H54 (cell line): ENCODE data around the gene AKR7A2.
A peak's percentile ranks its signal among the peaks of the same experiment; 100 is the strongest.

ENCODE experiments used
- DNase-seq: peaks from one replicate; pipeline ENCODE4 v3.0.0; 2011; ENCODE audit warnings: low spot score, mixed read lengths; ENCODE audit not compliant: insufficient read length
- FAIRE-seq: peaks from 3 replicates; lab custom pipeline; 2011; peaks lifted over from hg19 to GRCh38; lab: Jason Lieb, UNC
- POLR2A ChIP-seq: IDR thresholded peaks from 2 replicates; pipeline ENCODE4 v1.6.1; 2011; ENCODE audit warnings: low read depth, mild to moderate bottlenecking, low read length

Gene AKR7A2

DNA sequence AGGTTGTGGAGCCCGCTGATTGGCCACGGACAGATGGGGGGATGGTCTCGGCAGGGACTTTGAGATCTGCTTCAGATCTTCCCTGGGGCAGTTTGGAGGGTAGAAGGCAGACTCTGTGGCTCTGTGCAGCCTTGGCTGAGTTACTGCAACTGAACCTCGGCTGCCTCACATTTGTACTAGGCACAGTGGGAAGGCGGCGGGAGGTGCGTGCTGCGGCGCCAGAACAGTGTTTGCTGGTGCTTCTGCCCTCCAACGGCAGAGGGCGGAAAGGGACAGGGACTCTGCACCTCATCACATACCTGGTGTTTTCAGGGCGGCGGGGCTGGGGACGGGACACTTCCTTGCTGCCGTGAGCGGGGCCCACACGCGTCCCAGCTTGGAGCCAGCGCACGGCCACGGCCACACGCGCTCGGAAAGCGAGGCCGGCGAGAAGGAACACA, 26.4 kb upstream of the AKR7A2 start:
- TF ChIP-seq POLR2A, result no peak
- DNase-seq (no peak), FAIRE-seq (no peak)

DNA sequence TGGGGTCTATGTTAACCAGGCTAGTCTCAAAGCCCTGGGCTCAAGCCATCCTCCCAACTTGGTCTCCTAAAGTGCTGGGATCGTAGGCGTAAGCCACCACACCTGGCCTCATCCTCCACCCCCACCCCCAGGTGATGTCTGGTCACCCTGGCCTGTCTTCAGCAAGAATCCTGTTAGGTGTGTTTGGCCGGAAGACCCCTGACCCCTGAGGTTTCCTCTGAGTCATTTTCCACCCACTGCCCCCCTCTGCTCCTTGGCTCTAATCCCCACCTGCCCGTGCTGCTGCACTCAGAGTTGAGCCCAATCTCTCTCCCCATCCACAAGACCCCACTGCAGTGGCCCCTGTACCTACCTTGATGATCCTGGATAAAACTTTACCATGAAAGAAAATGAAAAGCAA, 25.3 kb upstream of the AKR7A2 start:
- no peak for TF ChIP-seq POLR2A
- FAIRE-seq, result no peak
- no peak for DNase-seq

GRCh38 chr1:19336543-19336942, 24.6 kb upstream of the AKR7A2 start:
- peak; percentile 36 for DNase-seq
- no peak for TF ChIP-seq POLR2A
- FAIRE-seq, result no peak

DNA sequence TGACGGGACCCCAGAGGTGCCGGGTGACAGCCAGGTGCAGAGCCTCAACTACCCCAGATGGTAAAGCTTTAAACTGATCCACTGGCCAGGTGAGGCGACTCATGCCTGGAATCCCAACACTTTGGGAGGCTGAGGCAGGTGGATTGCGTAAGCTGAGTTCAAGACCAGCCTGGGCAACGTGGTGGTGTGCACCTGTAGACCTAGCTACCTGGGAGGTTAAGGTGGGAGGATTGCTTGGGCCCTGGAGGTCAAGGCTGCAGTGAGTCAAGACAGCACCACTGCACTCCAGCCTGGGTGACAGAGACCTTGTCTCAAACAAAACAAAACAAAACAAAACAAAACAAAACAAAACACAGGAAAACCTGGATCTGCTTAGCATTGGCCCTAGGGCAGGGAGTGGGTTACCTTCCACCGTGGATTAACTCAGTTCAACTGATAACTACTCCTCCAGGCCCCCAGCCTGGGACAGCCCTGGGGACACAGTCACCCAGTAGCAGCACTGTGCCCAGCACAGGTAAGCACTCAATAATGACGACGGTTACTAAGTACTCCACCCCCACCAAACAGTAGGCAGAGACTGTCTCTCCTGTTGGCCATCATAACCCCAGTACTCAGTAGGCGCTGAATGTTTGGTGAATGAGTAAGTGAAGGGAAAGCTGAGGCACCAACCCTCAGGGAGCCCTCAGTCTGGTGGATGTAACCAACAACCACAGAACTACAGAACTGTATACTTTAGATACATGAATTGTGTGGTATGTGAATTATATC, 21.8 kb upstream of the AKR7A2 start:
- no peak for FAIRE-seq
- no peak for DNase-seq
- no peak for TF ChIP-seq POLR2A

DNA sequence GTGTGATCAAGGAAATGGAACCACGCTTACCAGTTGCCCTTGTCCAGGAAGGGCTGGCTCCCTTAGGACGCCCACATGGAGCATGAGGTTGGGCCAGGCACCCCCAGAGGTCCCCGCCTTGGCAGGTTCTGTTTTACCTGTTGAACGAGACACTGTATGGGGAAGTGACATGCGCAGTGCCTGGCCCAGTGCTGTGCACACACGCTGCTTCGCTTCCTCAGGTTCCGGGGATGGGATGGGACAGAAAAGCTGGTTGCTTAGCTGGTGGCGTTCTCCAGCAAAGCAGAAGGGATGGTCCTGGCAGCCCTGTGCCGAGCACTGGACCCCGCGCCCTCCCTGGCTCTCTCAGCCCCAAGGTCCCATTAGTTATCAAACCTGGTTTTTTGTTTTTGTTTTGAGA, 20.9 kb upstream of the AKR7A2 start:
- DNase-seq, result no peak
- no peak for FAIRE-seq
- no peak for TF ChIP-seq POLR2A

DNA sequence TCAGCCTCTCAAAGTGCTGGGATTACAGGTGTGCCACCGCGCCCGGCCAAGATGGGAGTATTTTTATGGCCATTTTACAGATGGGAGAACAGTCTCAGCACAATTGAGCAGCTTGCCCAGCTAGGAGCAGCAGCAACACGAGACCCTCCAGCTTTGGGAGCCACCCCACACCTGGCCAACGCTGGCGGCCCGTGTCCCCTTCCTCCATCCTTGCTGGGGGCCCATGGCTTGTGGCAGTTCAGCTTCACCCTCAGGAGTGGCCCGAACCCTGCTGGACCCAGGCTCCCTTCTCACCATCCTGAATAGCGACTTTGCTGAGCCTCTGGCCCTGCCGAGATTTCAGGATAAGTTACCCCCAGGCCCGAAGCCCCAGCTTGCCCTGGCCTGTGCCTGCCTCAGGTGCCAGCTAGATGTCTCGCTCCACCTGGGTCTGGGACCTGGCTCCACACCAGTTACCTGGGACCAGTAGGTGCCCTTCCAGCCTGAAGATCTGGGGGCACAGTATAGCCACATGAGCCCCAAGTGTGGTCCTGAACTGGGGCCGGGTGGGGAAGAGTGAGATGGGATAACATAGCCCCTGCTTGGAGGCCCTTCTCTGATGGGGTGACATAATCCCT, 19.4 kb upstream of the AKR7A2 start:
- DNase-seq (no peak), FAIRE-seq (no peak)
- TF ChIP-seq POLR2A, result no peak

GRCh38 chr1:19330449-19331135, 18.6 kb upstream of the AKR7A2 start:
- TF ChIP-seq POLR2A, result no peak
- no peak for FAIRE-seq
- no peak for DNase-seq

DNA sequence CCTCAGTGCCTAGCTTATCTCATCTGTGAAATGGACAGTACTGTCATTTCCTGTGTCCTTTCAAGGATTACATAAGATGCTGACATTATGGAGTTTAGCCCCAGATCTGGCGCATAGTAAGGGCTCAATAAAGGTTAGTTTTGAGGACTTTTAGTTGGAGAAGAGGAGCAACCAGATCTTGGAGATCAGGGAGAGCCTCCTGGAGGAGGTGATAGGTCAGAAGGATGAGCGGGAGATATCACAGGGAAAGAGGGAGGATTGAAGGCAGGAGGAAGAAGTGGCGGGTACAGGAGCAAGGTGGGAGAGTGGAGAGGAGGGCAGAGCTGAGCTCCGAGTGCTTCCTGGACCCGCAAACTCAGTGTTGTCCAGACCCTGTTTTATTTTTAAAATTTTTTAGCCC, 17.7 kb upstream of the AKR7A2 start:
- FAIRE-seq (no peak), DNase-seq (no peak)
- TF ChIP-seq POLR2A, result no peak

GRCh38 chr1:19329188-19329587, 17.2 kb upstream of the AKR7A2 start:
- FAIRE-seq (no peak), DNase-seq (no peak)
- no peak for TF ChIP-seq POLR2A

DNA sequence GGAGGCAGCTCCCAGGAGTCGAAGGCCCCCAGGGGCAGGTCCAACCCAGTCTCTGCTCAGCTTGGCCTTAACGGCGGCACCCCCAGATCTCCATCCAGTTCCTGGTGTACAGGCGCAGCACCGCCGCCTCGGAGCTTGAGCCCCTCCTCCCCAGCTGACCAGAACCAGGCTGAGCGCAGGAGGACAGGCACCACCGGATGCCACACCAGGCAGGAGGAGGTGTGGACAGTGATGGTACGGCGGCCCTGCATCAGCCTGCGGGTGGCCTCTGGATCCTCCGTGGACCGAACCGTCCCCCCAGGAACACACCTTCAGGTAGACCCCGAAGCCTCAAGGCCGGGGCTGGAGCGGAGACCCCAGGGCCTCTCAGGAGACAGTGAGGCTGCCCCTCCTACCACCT, 16.5 kb upstream of the AKR7A2 start:
- DNase-seq (no peak), FAIRE-seq (no peak)

GRCh38 chr1:19327736-19328135, 15.8 kb upstream of the AKR7A2 start:
- DNase-seq (no peak), FAIRE-seq (no peak)
- no peak for TF ChIP-seq POLR2A

More for the DNA sequence above, 16.5 kb upstream of the AKR7A2 start:
- TF ChIP-seq POLR2A, result no peak

GRCh38 chr1:19327301-19327700, 15.4 kb upstream of the AKR7A2 start:
- no peak for DNase-seq
- no peak for TF ChIP-seq POLR2A
- no peak for FAIRE-seq

DNA sequence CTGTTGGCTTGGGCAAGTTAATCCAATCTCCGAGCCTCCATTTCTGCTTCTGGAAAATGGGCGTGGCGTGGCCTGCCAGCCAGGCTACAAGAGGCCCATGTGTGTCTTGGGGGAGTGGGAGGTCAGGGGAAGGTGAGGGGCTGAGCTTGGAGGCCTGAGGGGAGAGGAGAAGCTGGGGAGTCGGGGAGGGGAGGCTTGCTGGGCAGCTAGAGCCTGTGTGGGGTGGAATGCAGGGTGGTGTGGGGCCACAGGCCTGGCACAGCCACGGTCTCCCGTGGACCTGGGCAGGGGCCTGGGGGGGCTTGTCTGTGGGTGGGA, 14.8 kb upstream of the AKR7A2 start:
- TF ChIP-seq POLR2A, result no peak
- no peak for DNase-seq
- no peak for FAIRE-seq

DNA sequence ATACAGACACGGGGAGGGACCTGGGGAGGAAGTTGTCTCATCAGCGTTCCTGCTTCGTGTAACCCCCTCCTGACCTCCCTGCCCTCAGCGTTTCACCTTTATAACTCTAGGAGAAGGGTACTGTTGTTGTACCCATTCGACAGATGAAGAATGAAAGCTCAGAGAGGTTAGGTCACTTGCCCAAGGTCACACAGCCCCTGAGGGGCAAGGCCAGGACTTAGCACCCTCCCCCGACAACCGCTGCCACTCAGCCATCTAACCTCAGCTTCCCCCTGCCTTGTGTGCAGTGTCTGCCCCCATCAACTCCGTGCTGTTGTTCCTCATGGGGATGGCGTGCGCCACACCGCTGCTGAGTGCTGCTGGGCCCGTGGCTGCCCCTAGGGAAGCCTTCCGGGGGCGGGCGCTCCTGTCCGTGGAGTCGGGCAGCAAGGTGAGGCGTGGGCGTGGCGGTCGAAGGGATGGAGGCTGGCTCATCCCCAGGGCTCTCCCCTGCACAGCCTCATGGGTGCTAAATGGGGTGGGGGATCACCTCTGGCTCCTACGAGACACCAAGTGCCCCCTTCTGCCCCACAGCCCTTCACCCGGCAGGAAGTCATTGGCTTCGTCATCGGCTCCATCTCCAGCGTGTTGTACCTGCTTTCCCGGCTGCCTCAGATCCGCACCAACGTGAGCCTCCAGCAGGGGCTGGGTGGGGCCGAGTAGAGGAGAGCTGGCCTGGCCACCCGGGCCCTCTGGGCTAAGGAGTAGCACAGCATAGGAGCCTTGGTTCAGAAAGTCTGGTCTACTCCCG, 14.2 kb upstream of the AKR7A2 start:
- TF ChIP-seq POLR2A, result no peak
- no peak for FAIRE-seq
- DNase-seq, result no peak
